Dermis microvascular lymphatic vessel endothelial cell (primary cell): ENCODE measurements around the gene CEP72. TPM values are rescaled to one million over a fixed set of nuclear protein-coding genes. Genes with fewer than 3 reads are reported as not detected.
"Not testable (repeated sequence)": the region's sequence is repeated elsewhere in the genome, so short reads cannot be mapped to it uniquely, and the experiment has no call there.

ENCODE experiments used
- DNase-seq, 2 donors: peaks; one replicate each; pipeline versions ENCODE4 v3.0.0 to v3.0.0-alpha.2; 2010; ENCODE audit warnings: low read depth in 2 of 2
- total RNA-seq: library from RNA; depleted of rRNA; stranded (reverse); fragments of >200 nt; gene quantifications from 2 replicates; pipeline ENCODE4 v1.2.1, GENCODE V29; 2014

The CEP72 gene
- total RNA-seq, 1 donor from 2014 or later: 2.4 TPM

GRCh38 chr5:612498-613424, 621 bp downstream of the CEP72 start:
- peak in 1 of 2 donors; percentile 8 for DNase-seq

GRCh38 chr5:616484-617039, 4.4 kb downstream of the CEP72 start:
- no peak for DNase-seq

- no peak for DNase-seq
Measured at GRCh38 chr5:617896-618295, 5.8 kb downstream of the CEP72 start.

- DNase-seq: no peak
Measured at GRCh38 chr5:618450-618849, 6.3 kb downstream of the CEP72 start.

DNA sequence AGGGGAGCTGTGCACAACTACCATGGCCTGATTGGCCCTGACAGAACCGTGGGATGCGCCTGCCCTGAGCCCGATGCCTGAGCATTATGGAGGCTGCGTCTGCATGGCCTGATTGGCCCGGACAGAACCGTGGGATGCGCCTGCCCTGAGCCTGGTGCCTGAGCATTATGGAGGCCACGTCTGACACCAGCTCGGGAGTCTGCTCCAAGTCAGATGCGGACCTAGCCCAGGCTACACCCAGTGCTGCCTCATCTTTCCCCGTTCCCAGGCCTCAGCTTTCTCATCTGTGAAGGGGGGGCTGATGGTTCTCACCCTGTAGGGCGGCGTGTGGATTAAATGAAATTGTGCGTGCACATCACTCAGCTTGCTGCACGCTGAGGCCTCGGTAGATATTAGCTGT, 7.3 kb downstream of the CEP72 start:
- DNase-seq: no peak

- no peak for DNase-seq
Measured at GRCh38 chr5:620152-620551, 8.0 kb downstream of the CEP72 start.

GRCh38 chr5:620586-621180, 8.5 kb downstream of the CEP72 start:
- no peak for DNase-seq

DNA sequence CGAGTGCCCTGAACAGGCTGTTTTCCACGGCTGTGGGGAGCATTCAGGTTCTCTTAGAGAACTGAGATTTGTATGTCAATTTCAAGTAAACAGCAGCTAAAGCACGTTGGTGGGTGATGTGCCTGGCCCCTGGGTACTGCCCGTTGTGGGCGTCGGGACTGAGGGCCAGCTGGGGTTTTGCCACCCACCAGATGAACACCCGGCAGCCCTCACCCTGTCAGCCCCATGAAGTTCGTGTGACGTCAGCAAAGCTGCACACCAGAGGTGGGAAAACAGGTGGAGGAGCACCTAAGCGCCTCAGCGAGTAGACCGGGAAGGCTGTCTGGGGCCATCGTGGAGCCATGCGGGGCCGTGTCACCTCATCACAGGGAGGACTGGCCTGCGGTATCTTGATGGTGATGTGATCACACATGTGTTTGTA, 9.2 kb downstream of the CEP72 start:
- DNase-seq: no peak

GRCh38 chr5:622359-622758, 10.2 kb downstream of the CEP72 start:
- no peak for DNase-seq

GRCh38 chr5:622946-623522, 10.9 kb downstream of the CEP72 start:
- DNase-seq: no peak

DNA sequence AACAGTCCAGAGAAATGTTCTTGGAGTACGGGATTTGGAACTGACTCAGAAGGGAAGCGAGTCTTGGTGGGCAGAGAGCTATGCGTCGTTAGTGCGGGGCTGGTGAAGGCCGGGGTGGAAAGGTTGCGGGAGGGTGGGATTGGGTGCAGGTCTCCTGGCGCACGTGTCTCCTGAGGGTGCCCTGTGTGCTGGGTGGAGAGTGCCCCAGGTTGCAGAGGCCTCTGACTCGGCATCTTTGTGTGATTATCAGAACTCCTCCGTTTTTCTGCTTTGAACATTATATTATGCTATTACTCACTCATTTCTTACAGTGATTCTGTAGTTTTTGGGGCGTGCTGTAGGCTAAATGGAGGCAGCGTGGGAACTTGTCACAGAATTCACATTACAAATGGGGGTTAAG, 11.4 kb downstream of the CEP72 start:
- no peak for DNase-seq

GRCh38 chr5:624118-624950, 12.2 kb downstream of the CEP72 start:
- no peak for DNase-seq

GRCh38 chr5:624951-625230, 12.8 kb downstream of the CEP72 start:
- DNase-seq: no peak

GRCh38 chr5:625516-625915, 13.4 kb downstream of the CEP72 start:
- no peak for DNase-seq

GRCh38 chr5:626850-627249, 14.7 kb downstream of the CEP72 start:
- no peak for DNase-seq

- no peak for DNase-seq
Measured at GRCh38 chr5:627840-628239, 15.7 kb downstream of the CEP72 start.

DNA sequence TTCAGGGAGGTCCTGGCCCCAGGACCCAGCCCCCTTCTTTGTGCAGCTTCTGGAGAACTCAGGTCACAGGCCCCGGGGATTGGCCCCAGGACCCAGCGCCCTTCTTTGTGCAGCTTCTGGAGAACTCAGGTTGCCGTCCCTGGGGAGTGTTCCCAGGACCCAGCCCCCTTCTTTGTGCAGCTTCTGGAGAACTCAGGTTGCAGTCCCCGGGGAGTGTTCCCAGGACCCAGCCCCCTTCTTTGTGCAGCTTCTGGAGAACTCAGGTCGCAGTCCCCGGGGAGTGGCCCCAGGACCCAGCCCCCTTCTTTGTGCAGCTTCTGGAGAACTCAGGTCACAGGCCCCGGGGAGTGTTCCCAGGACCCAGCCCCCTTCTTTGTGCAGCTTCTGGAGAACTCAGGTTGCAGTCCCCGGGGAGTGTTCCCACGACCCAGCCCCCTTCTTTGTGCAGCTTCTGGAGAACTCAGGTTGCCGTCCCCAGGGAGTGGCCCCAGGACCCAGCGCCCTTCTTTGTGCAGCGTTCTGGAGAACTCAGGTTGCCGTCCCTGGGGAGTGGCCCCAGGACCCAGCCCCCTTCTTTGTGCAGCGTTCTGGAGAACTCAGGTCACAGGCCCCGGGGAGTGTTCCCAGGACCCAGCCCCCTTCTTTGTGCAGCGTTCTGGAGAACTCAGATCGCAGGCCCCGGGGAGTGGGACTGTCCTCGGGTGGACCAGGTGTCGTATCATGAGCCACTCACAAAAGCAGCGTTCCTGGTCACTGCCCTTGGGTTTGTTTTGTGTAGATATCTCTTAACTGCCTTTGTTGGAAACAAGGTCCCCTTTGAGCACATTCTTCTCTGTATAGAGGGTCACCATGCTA, 16.4 kb downstream of the CEP72 start:
- not testable (repeated sequence) for DNase-seq

DNA sequence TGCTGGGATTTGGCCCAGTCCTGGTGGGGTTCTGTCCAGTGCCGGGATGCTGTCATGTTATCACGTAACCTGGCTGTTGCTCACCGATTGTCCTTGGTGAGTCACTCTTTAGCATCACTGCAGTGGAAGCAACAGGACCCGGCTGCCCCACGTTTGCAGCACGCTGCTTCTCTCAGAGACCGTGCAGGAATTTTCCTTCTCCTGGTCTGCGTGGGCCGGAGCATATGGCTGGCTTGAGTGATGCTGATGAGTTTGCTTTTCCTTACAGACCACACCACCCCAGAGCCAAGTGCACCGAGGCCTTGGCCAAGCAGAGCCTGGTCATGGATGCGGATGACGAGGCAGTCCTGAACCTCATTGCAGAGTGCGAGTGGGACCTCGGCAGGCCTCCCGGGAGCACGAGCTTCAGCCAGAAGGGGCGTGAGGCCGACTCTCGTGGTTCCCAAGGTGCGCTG, 21.4 kb downstream of the CEP72 start:
- no peak for DNase-seq

DNA sequence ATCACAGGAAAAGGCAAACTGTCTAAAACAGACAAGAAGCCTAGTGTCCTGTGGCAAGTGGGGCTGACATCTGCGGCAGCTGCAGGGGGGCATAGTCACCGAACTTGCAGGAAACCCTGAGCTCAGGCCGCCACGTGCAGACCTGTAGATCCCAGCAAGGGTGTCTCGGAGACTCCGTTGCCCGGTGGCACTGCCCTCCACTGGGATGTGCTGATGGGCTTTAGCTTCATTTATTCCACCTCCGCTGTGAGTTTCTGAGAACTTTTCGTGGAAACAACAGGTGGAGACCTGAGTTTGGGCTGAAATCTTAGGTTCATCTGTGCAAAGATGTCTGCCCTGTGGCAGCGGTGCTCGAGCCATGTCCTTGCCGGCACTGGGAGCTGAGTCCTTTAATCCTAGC, 22.1 kb downstream of the CEP72 start:
- DNase-seq: no peak

DNA sequence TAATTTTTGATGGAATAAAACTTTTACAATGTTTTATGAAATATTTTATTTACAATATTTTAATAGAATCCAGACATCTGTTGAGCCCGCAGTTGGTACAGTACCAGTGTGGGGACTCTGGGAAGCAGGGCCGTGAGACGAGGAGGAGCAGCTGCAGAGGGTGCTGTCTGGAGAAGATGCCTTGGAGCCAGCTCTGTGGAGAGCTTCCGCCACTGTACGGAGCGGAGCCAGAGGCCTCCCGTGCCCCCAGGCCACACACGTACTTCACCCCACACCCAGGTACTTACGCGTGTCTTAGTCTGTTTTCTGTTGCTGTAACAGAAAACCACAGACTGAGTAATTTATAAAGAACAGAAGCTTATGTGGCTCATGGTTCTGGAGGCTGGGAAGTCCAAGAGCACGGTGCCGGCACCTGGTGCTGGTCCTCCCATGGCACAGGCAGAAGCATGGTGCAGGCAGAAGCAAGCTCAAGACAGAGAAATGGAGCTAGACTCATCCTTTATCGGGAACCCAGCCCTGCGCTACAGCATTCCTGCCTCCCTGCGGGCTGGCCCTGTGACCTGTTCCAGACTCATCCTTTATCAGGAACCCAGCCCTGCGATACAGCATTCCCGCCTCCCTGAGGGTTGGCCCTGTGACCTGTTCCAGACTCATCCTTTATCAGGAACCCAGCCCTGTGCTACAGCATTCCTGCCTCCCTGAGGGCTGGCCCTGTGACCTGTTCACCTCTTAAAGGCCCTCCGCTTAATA, 23.3 kb downstream of the CEP72 start:
- no peak for DNase-seq
